Measurements from ENCODE around the gene CEP63.

CEP63 gene

DNA sequence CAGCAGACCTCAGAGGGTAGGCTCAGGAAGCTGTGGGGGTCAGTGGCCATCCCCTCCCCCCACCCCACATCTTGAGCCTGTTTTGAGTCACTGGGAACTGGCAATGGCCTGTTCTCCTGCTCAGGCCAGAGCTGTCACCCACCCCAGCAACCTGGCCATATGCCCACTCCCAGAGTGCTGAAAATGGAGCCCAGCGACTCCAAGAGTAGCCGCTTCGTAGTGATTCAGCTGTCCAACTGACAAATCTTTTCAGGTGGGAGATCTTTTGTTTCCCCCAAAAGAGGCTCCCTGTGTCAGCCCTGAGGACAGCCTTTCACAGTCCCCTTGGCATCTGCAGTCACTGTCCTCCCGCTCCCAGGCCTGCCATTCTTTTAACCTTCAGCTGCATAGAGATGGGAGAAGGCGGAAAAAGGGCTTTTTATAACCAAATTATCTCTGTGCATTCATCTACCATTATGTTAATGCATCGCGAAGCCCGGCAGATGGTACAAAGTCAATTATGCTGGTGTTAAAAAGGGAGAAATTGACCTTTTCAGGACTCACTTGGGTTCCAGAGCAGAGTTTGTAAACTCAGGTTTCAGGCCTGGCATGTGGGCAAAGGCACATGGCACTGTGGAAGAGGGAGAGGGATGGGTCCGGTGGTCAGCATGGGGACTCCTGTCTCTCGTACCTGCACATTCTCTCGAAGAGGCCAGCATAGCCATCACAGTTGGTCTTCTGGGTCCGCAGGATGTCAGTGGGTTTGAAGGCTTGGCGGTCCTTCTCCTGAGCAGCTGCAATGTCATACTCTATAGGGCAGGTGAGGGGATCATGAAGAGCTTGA lies 132.8 kb downstream of the CEP63 start:
- Mint-ChIP-seq H3K27me3 (ENCODE audit: low read depth) (peaks cover 4% of the 10 kb centered on the region), H3K36me3 (ENCODE audit: low read depth) (no peaks in the 10 kb centered on the region), H3K4me3 (no peak overlapping the region), H3K4me1 (no peaks in the 10 kb centered on the region), H3K9me3 (no peaks in the 10 kb centered on the region), H3K27ac (no peak overlapping the region)
- TF ChIP-seq, protein P1, sequence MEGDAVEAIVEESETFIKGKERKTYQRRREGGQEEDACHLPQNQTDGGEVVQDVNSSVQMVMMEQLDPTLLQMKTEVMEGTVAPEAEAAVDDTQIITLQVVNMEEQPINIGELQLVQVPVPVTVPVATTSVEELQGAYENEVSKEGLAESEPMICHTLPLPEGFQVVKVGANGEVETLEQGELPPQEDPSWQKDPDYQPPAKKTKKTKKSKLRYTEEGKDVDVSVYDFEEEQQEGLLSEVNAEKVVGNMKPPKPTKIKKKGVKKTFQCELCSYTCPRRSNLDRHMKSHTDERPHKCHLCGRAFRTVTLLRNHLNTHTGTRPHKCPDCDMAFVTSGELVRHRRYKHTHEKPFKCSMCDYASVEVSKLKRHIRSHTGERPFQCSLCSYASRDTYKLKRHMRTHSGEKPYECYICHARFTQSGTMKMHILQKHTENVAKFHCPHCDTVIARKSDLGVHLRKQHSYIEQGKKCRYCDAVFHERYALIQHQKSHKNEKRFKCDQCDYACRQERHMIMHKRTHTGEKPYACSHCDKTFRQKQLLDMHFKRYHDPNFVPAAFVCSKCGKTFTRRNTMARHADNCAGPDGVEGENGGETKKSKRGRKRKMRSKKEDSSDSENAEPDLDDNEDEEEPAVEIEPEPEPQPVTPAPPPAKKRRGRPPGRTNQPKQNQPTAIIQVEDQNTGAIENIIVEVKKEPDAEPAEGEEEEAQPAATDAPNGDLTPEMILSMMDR (IDR thresholded peaks at IDR 0.05; ENCODE audit: unreplicated experiment in 3 of 3) = no peak

GRCh38 chr3:134619301-134619615 lies 133.4 kb downstream of the CEP63 start:
- Mint-ChIP-seq H3K4me3 (no peak overlapping the region), H3K4me1 (no peaks in the 10 kb centered on the region), H3K9me3 (no peaks in the 10 kb centered on the region), H3K36me3 (ENCODE audit: low read depth) (no peaks in the 10 kb centered on the region), H3K27ac (no peak overlapping the region), H3K27me3 (ENCODE audit: low read depth) (peaks cover 4% of the 10 kb centered on the region)
- TF ChIP-seq, protein P1 (IDR thresholded peaks at IDR 0.05; ENCODE audit: unreplicated experiment in 3 of 3) = no peak

GRCh38 chr3:134619884-134620445 lies 134.1 kb downstream of the CEP63 start:
- H3K4me3 Mint-ChIP-seq = no peak overlapping the region
- TF ChIP-seq, protein P1 (IDR thresholded peaks at IDR 0.05; ENCODE audit: unreplicated experiment in 3 of 3) = no peak
- no peaks in the 10 kb centered on the region for H3K36me3 Mint-ChIP-seq (ENCODE audit: low read depth)
- H3K27ac Mint-ChIP-seq = no peak overlapping the region
- H3K4me1 Mint-ChIP-seq = no peaks in the 10 kb centered on the region
- H3K27me3 Mint-ChIP-seq (ENCODE audit: low read depth) = peaks cover 4% of the 10 kb centered on the region
- H3K9me3 Mint-ChIP-seq = no peaks in the 10 kb centered on the region

GRCh38 chr3:134620476-134621115 lies 134.7 kb downstream of the CEP63 start:
- H3K4me1 Mint-ChIP-seq = no peaks in the 10 kb centered on the region
- TF ChIP-seq, protein P1 (IDR thresholded peaks at IDR 0.05; ENCODE audit: unreplicated experiment in 3 of 3) = no peak
- no peaks in the 10 kb centered on the region for H3K9me3 Mint-ChIP-seq
- peaks cover 4% of the 10 kb centered on the region for H3K27me3 Mint-ChIP-seq (ENCODE audit: low read depth)
- H3K36me3 Mint-ChIP-seq (ENCODE audit: low read depth) = no peaks in the 10 kb centered on the region
- H3K27ac Mint-ChIP-seq = no peak overlapping the region
- H3K4me3 Mint-ChIP-seq = no peak overlapping the region

DNA sequence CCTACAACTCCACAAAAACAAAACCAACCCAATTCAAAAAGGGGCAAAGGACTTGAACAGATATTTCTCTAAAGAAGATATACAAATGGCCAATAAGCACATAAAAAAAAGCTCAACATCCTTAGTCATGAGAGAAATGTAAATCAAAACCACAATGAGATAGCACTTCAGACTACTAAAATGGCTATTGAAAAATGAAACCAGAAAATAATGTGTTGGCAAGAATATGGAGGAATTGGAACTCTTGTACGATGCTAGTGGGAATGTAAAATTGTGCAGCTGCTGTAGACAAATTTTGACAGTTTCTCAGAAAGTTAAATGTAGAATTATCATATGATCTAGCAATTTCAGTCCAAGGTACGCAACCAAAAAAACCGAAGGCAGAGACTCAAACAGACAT lies 136.0 kb downstream of the CEP63 start:
- Mint-ChIP-seq H3K27me3 (ENCODE audit: low read depth) (peaks cover 4% of the 10 kb centered on the region), H3K9me3 (no peaks in the 10 kb centered on the region), H3K4me3 (no peak overlapping the region), H3K36me3 (ENCODE audit: low read depth) (no peaks in the 10 kb centered on the region), H3K27ac (no peak overlapping the region), H3K4me1 (no peaks in the 10 kb centered on the region)
- TF ChIP-seq, protein P1 (IDR thresholded peaks at IDR 0.05; ENCODE audit: unreplicated experiment in 3 of 3) = no peak

All from nephron (organoid).